NCI-H1694 treated with DMSO at 0.1 percent for 48 hours (cell line): ENCODE data around the gene LIPC.
"Not testable (repeated sequence)": the region's sequence is repeated elsewhere in the genome, so short reads cannot be mapped to it uniquely, and the experiment has no call there.

Experiments
- DNase-seq: peaks from one replicate; lab custom pipeline; 2025; lab: John Stamatoyannopoulos, UW

The LIPC gene

GRCh38 chr15:58585693-58586443, 154.1 kb downstream of the LIPC start:
- no peak for DNase-seq

DNA sequence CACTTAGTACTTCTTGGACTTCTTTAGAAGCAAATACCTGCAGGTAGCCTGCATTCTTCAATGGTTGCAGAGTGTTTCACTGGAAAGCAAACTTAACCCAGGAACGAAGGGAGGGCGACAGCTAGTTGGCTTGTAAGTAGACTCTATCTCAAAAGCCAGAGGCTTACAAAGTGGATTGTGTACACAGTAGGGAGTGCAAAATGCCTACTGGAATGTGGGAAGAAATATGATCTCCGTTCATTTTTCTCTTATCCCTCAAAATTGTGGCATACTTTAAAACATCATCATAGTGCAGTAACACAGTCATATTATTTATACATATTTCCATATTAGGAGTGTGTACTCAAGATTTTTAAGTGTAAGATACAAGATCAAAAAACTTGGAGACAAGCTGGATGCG, 155.7 kb downstream of the LIPC start:
- no peak for DNase-seq

DNA sequence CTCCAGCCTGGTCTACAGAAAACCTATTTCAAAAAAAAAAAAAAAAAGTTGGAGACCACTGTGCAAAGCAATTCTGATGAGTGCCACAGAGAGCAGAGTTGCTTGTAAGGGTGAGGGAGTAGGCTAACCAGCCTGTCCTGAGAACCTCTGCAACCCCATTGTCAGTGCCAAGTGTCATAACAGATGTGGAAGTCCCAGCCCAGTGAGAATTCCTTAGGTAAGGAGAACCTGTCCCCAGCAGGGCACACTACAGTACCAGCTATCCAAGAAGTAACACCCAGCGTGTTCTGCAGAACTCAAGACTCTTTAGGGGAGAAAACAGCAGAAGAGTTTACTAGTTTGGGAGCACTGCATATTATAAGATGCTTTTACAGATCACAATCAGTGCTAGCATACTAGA, 156.3 kb downstream of the LIPC start:
- DNase-seq: no peak

DNA sequence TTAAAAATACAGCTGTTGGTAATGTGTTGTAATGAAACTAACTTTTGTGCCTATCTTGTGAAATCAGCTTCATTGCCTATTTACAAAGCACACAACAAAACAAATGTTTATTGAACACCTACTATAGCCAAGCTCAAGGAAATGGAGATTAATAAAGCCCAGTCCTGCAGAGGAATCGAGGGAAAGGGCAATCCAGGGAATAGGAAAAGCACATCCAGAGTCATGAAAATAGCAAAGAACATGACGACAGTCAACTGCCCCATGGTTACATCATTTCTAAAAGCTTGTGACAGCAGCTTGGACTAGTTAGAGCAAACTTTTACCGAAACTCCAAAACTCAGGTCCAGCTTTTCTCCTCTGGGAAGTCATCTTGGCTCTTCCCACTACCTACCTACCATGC, 157.3 kb downstream of the LIPC start:
- no peak for DNase-seq

DNA sequence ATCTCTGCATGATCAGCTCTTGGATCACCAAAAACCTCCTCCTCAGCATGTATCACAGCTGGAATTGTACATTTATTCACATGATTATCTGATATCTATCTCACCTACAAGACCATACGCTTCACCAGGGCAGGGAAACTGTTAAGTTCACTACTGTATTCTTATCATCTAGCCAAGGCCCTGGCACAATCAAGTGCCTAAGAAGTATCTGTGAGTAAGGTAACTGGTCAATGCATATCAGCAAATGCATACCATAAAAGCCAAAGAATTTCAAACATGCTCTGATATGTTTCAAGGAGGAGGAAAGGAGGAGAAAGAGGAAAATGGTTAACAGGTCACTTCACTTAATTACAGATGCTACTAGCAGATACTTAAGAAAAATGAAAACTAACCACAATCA, 158.4 kb downstream of the LIPC start:
- no peak for DNase-seq

DNA sequence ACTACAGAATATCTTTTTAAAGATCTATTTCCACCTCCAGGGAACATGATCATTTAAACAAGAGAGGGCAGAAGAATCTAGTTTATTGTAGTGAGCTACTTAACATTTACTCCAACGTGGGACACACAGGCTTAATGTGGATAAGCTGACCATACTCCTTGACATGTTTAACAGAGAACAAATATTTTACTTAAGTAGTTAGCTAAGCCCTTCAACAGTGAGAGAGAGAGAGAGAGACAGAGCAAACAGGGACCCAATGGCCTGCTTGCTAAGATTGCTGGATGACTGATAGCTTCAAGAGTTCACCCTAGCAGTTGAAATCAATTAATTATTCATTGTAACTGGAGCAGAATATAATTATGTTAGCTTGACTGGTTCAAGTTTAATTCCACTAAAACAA, 159.1 kb downstream of the LIPC start:
- no peak for DNase-seq

DNA sequence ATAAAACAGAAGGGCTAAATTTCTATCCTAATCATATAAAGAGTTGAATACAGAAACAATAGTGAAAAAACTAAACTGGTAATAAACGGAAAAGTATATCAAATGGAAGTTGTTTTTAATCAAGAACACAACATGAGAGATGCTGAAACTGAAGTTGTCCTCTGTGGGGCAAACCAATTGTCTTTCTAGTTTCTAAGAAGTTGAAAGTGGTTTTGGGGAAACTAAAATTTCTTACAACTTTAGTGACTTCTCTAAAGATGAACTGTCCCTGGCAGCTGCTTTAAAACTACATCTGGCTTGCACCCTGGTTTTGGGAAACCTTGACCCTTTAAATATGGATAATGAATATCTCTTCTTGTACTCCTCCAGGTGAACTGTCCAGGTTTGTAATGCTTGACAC, 162.1 kb downstream of the LIPC start:
- no peak for DNase-seq

GRCh38 chr15:58594898-58595297, 163.1 kb downstream of the LIPC start:
- DNase-seq: no peak

- no peak for DNase-seq
These were observed 163.9 kb downstream of the LIPC start for GRCh38 chr15:58595516-58596263.

DNA sequence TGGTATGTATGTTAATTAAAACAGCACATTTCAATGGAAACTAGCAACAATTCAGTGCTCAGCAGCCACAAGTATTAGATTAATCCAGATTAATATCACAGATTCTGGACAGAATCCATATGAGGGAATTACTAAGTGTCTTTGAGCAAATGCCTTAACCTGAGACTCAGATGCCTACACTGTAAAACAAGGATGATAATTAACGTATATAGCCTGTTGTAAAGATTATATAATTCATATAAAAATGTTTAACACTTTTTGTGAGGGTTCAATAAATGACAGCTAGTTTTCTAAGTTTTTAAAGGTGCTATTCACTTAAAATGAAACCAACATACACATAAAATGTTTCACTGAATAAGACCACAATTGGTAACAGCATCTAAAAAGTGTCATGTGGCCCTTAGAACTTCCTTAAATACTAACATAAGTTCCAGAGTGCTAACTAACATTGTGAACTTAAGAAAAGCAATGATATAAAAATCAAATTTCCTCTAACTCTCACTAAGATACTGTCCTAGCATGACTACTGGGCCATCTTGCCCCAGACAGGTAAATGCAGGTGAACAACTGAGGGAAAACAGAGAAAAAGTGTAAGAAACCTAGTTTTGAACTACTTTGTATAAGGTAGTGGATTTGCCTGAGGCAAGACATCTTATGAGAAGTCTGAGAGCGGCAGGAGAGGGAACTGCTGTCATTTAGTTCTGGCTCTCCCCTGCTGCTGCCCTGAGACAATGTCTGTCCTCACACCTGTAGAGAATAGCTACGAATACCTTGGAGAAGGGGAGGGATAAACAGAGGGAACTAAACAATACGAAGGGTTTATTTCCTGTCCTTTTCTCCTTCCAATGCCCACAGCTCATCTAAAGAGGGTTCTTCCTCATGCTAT, 166.4 kb downstream of the LIPC start:
- DNase-seq: no peak

DNA sequence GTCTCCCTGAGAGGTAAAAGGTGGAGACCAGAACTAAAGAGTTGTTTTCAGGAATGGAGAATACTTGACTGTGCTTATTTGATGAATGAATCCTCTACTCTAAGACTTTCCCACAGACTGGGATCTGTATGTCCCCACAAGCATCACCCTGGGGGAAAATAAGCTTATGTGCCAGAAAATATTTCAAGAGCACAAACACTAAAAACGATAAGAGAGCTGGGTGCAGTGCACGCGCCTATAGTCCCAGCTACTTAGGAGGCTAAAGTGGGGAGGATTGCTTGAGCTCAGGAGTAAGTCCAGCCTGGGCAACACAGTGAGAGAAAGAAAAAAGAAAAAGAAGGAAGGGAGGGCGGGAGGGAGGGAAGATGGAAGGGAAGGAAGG, 167.0 kb downstream of the LIPC start:
- no peak for DNase-seq

DNA sequence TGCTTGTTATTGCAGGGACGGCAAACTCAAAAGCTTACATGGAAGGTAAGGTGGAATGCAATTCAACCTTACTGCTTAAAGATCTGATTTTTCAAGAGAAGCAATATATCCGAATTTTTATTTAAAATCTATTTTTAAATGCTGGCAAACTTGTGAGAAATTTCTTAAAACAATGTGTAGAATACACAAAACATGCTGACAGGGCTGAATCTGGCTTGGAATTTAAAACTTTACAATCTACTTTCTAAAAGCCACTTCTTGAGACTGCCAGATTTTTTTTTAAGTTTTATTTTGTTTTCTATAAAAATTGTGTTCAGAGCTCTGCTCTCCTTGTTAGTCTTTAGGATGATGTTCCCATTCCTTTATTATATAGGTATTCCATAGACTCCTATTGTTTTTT, 171.0 kb downstream of the LIPC start:
- no peak for DNase-seq

DNA sequence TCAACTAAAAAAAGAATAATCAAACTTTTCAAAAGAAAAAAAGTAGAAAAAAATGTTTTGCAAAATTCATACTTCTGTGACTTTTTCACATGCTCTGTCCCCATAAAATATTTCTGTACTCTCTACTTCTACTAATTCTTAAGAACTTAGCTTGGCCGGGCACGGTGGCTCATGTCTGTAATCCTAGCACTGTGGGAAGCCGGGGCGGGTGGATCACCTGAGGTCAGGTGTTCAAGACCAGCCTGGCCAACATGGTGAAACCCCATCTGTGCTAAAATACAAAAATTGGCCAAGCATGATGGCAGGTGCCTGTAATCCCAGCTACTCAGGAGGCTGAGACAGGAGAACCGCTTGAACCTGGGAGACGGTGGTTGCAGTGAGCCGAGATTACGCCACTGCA, 172.1 kb downstream of the LIPC start:
- not testable (repeated sequence) for DNase-seq

DNA sequence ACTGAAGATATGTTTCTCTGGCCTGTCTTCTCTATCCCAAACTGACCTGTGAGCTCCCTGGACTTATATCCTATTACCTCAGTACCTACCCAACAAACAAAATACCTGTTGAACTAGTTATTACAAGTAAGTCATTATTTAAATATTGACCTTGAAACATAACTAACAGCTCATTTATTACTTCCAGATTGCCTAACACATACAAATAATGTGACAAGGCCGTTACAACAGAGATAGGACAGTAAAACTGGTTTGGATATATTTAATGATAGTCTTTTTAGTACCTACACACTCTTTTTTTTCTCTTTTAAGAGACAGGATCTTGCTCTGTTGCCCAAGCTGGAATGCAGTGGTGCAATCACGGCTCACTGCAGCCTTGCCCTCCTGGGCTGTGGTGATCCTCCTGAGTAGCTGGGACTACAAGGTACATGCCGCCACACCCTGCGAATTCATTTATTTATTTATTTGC, 172.7 kb downstream of the LIPC start:
- DNase-seq: no peak

DNA sequence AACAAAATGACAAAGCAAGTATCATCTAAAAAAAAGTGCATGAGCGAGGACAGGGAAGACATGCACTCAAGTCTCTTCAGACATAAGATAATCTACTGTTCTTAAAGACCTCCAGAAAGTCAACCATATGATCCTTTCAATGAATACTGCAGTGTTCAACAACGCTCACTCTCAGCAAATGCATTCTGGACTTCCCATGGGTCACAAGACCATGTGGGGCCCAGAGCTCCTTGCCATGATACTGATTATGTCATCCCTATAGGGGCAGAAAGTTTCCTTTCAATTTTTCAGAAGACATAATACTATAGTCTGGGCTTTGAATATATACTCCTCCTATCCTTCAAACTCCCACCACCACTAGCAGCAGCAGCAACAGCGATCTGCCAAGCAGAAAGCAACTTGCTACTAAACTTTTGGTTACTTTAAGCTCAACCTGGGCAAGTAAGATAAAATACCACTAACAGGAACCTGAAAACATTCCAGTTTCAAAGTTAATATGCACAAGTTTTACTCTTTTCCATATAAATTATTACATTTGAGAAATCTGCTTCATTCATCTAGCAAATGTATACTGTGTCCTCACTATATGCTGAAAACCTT, 174.2 kb downstream of the LIPC start:
- no peak for DNase-seq

GRCh38 chr15:58606577-58607080, 174.8 kb downstream of the LIPC start:
- no peak for DNase-seq

GRCh38 chr15:58608129-58608590, 176.4 kb downstream of the LIPC start:
- DNase-seq: no peak

DNA sequence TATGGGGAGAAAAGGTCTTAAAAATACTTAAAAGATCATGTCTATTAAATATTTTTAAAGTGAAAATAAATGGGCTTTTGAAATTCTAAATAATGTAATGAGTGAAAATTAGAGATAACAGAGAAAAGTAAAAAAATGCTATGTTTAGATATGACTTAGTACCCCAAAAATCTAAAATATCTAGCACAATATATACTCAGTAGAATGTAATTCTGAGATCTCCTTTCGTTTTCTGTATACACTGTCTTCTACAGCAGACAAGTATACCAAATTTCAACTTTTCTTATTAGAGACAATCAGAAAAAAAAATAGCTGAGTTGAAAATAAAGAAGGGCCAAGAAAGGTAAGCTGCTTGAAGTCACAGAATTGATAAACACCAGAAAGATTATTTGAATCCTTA, 176.9 kb downstream of the LIPC start:
- DNase-seq: no peak

- DNase-seq: no peak
These were observed 180.2 kb downstream of the LIPC start for GRCh38 chr15:58611731-58612676.

GRCh38 chr15:58616171-58616570, 184.4 kb downstream of the LIPC start:
- no peak for DNase-seq
